ENCODE data around the gene TNFRSF8. TPM values are rescaled to one million over a fixed set of nuclear protein-coding genes. Genes with fewer than 3 reads are reported as not detected.

TNFRSF8 gene
- polyA plus RNA-seq, 1 experiment, result 0.22 TPM

DNA sequence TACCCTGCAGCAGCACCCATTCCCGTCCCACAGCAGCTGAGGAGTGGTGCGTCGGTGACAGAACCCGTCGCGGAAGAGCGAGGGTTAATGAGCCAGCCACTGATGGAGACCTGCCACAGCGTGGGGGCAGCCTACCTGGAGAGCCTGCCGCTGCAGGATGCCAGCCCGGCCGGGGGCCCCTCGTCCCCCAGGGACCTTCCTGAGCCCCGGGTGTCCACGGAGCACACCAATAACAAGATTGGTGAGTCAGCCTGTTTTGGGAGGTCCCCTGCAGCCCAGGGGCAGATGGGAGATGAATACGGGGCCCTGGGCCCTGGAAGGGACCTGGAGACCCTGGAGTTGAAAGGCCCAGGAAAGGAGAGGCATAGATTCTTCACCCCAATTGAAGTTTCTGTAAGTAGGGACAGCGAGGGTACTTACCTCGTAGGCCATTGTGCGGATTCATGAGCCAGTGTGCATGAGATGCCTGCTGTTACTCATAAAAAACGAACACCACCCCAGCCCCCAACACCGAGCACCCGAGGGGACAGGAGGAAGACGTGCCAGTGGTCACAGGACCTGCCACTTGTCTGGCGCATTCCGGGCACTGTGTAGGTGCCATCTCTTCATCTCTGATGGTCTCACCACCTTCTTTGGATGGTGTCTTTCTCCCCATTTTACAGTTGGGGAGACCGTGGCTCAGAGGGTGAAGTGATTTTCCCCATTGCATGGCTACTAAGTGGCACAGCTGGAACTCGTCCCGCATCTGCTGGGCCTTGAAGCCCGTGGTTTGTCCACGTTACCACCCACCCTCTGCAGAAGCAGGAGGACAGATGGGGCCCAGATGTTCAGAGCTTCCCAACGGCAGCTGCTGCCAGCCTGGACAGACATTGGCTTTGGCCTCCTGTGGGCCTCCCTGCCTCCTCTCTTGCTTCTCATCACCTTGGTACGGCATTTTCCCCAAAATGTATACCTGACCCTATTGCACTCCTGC lies 75.4 kb downstream of the TNFRSF8 start:
- TF ChIP-seq, protein P1, sequence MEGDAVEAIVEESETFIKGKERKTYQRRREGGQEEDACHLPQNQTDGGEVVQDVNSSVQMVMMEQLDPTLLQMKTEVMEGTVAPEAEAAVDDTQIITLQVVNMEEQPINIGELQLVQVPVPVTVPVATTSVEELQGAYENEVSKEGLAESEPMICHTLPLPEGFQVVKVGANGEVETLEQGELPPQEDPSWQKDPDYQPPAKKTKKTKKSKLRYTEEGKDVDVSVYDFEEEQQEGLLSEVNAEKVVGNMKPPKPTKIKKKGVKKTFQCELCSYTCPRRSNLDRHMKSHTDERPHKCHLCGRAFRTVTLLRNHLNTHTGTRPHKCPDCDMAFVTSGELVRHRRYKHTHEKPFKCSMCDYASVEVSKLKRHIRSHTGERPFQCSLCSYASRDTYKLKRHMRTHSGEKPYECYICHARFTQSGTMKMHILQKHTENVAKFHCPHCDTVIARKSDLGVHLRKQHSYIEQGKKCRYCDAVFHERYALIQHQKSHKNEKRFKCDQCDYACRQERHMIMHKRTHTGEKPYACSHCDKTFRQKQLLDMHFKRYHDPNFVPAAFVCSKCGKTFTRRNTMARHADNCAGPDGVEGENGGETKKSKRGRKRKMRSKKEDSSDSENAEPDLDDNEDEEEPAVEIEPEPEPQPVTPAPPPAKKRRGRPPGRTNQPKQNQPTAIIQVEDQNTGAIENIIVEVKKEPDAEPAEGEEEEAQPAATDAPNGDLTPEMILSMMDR (IDR thresholded peaks at IDR 0.05; ENCODE audit: low read depth, low read length), result no peak
- H3K9me3 ChIP-seq (ENCODE audit: control insufficient read depth, insufficient read depth, low read length), result peaks cover 3% of the 10 kb centered on the region; the same call in 1 of the 2 replicates
- H3K4me3 ChIP-seq (ENCODE audit: low read depth, low read length), result no peak overlapping the region
- no peak overlapping the region for H3K27ac ChIP-seq (ENCODE audit: low read depth, low read length)
- H3K27me3 ChIP-seq (ENCODE audit: control insufficient read depth, insufficient read depth, low read length), result peaks cover 2% of the 10 kb centered on the region
- ChIA-PET POLR2A (no interaction called here), CTCF (interaction anchor here (0.7 to 1.8 kb wide), 2 partner anchors 13 to 14 kb away, joined by 3 to 14 read pairs; no protein-coding TSS in a partner anchor)
- DNase-seq (ENCODE audit: low read depth, low spot score), result no peak

DNA sequence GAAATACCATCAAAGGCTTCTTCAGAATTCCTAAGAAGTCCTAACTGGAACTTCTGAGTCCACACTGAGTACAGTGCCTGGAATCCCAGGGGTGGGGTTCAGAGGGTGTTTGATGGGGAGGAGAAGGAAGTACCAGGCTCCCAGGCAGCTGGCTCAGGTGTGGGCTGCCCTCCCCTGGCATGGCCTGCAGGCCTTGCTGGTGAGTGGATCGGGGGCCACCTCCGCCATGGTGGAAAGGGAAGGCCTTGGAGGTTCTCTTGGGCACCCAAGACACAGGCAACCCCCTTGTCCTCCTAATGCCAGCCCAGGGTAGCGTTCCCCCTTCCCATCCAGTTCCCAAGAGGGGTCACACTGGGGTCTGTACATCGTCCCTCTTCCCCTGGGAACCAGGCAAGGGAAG lies 76.9 kb downstream of the TNFRSF8 start:
- peaks cover 3% of the 10 kb centered on the region; the same call in 1 of the 2 replicates for H3K9me3 ChIP-seq (ENCODE audit: control insufficient read depth, insufficient read depth, low read length)
- CTCF ChIA-PET, result interaction anchor here (0.6 to 3.5 kb wide), 3 partner anchors 15 to 128 kb away, joined by 6 to 17 read pairs (median 7); no protein-coding TSS in a partner anchor
- no peak overlapping the region for H3K27ac ChIP-seq (ENCODE audit: low read depth, low read length)
- H3K27me3 ChIP-seq (ENCODE audit: control insufficient read depth, insufficient read depth, low read length), result peaks cover 2% of the 10 kb centered on the region
- TF ChIP-seq, protein P1 (IDR thresholded peaks at IDR 0.05; ENCODE audit: low read depth, low read length), result no peak
- no peak for DNase-seq (ENCODE audit: low read depth, low spot score)
- no peak overlapping the region for H3K4me3 ChIP-seq (ENCODE audit: low read depth, low read length)
- POLR2A ChIA-PET, result interaction anchor here (0.6 kb wide), 1 partner anchor 121 kb away, joined by 3 read pairs; the partner anchor contains the start of gene MIIP

DNA sequence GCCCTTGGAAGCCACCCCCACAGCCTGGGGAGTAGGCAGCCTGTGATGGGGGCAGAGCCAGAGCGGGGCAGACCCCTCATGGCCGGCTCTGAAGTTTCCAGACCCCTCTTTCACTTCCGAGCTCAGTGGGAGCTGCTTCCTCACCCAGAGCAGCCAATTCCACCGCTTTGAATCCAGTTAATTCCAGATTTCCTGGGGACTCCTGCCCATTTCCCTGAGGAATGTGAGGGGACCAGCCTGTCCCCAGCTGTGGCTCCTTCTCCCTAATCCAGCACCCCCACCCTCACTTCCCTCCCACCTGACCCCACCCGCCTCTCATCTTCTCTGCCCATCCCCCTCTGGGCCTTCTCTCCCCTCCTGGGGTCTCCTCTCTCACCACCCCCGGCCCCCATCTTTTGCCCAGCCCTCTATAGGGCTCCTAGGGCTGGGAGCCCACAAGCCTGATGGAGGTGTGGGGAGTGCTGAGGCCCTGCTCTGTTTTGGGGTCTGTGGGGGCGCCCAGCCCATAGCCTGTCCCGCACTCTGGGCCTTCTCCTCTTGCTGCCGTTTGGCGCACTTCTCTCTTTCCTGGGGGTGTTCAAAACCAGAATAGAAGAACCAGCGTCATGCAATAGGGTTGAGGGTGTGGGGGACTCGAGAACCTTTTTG lies 77.5 kb downstream of the TNFRSF8 start:
- CTCF ChIA-PET, result interaction anchor here (3.5 kb wide), 1 partner anchor 16 kb away, joined by 17 read pairs; no protein-coding TSS in a partner anchor

DNA sequence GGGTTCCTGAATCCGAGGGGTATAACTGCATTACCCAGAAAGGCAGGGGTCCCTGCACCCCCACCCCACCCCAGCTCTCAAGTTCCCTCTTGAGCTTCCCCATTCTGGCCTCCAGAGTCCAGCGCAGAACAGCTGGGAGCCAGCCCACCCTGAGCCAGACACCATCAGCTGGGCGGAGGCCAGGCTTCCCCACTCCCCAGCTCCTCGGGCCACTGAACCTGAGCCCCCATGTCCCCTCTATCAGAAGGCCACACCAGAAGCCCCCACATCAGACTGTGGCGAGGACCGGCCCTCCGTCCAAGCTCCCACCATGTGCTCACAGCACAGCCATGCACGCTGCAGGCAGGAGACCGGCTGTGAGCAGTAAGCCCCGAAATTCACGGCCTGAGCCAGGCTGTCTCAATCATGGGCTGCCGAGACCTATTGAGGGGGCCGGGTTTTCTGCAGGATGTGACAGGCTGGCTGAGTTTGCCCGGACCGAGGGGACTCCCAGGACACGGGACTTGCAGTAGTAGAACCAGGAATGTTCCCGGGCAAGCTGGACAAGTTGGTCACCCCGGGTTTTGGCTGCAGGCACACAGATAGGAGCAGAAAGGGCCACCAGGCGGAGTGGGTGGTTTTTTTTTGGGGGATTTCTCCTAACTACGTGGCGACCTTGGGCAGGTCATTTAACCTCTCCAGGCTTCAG lies 78.2 kb downstream of the TNFRSF8 start:
- Histone ChIP-seq H3K27ac (ENCODE audit: low read depth, low read length) (no peak overlapping the region), H3K4me3 (ENCODE audit: low read depth, low read length) (no peak overlapping the region), H3K9me3 (ENCODE audit: control insufficient read depth, insufficient read depth, low read length) (peaks cover 3% of the 10 kb centered on the region; the same call in 1 of the 2 replicates), H3K27me3 (ENCODE audit: control insufficient read depth, insufficient read depth, low read length) (peaks cover 2% of the 10 kb centered on the region)
- TF ChIP-seq, protein P1 (IDR thresholded peaks at IDR 0.05; ENCODE audit: low read depth, low read length), result no peak
- CTCF ChIA-PET, result interaction anchor here (3.5 kb wide), 1 partner anchor 17 kb away, joined by 17 read pairs; no protein-coding TSS in a partner anchor
- no peak for DNase-seq (ENCODE audit: low read depth, low spot score)
- POLR2A ChIA-PET, result no interaction called here

More for the DNA sequence above, 77.5 kb downstream of the TNFRSF8 start:
- DNase-seq (ENCODE audit: low read depth, low spot score), result no peak
- Histone ChIP-seq H3K27me3 (ENCODE audit: control insufficient read depth, insufficient read depth, low read length) (peaks cover 2% of the 10 kb centered on the region), H3K27ac (ENCODE audit: low read depth, low read length) (no peak overlapping the region), H3K9me3 (ENCODE audit: control insufficient read depth, insufficient read depth, low read length) (peaks cover 3% of the 10 kb centered on the region; the same call in 1 of the 2 replicates), H3K4me3 (ENCODE audit: low read depth, low read length) (no peak overlapping the region)
- TF ChIP-seq, protein P1 (IDR thresholded peaks at IDR 0.05; ENCODE audit: low read depth, low read length), result no peak
- POLR2A ChIA-PET, result no interaction called here
